ENCODE results near the gene TBX21.
"Not testable (repeated sequence)": the region's sequence is repeated elsewhere in the genome, so short reads cannot be mapped to it uniquely, and the experiment has no call there.

TBX21 gene

GRCh38 chr17:47733674-47734410, 806 bp downstream of the TBX21 start:
- DNase-seq (ENCODE audit: low spot score) = no peak

- DNase-seq (ENCODE audit: low spot score) = no peak
These were observed 2.1 kb downstream of the TBX21 start for GRCh38 chr17:47735139-47735464.

- no peak for DNase-seq (ENCODE audit: low spot score)
These were observed 2.5 kb downstream of the TBX21 start for GRCh38 chr17:47735536-47736011.

- no peak for DNase-seq (ENCODE audit: low spot score)
These were observed 3.8 kb downstream of the TBX21 start for GRCh38 chr17:47736501-47737495.

- no peak for DNase-seq (ENCODE audit: low spot score)
These were observed 5.1 kb downstream of the TBX21 start for GRCh38 chr17:47738178-47738577.

GRCh38 chr17:47739150-47739549, 6.1 kb downstream of the TBX21 start:
- no peak for DNase-seq (ENCODE audit: low spot score)

GRCh38 chr17:47739945-47740344, 6.9 kb downstream of the TBX21 start:
- not testable (repeated sequence) for DNase-seq (ENCODE audit: low spot score)

GRCh38 chr17:47741109-47741792, 8.2 kb downstream of the TBX21 start:
- no peak for DNase-seq (ENCODE audit: low spot score)

- DNase-seq (ENCODE audit: low spot score) = no peak
These were observed 8.7 kb downstream of the TBX21 start for GRCh38 chr17:47741793-47742145.

- DNase-seq (ENCODE audit: low spot score) = no peak
These were observed 9.5 kb downstream of the TBX21 start for GRCh38 chr17:47742319-47743181.

- no peak for DNase-seq (ENCODE audit: low spot score)
These were observed 11.4 kb downstream of the TBX21 start for GRCh38 chr17:47744168-47745036.

- DNase-seq (ENCODE audit: low spot score) = no peak
These were observed 12.0 kb downstream of the TBX21 start for GRCh38 chr17:47745037-47745380.

GRCh38 chr17:47751471-47751870, 18.4 kb downstream of the TBX21 start:
- no peak for DNase-seq (ENCODE audit: low spot score)

GRCh38 chr17:47757386-47757785, 24.4 kb downstream of the TBX21 start:
- DNase-seq (ENCODE audit: low spot score) = no peak

- no peak for DNase-seq (ENCODE audit: low spot score)
These were observed 27.5 kb downstream of the TBX21 start for GRCh38 chr17:47760409-47761140.

- DNase-seq (ENCODE audit: low spot score) = no peak
These were observed 29.7 kb downstream of the TBX21 start for GRCh38 chr17:47762728-47763127.

- no peak for DNase-seq (ENCODE audit: low spot score)
These were observed 31.0 kb downstream of the TBX21 start for GRCh38 chr17:47763913-47764582.

GRCh38 chr17:47773649-47774048, 40.6 kb downstream of the TBX21 start:
- DNase-seq (ENCODE audit: low spot score) = not testable (repeated sequence)

GRCh38 chr17:47774331-47774730, 41.3 kb downstream of the TBX21 start:
- no peak for DNase-seq (ENCODE audit: low spot score)
